HG03575 (cell line): ENCODE results near the gene ASB13.

Source experiments
- ATAC-seq: cut with Tn5 transposase; IDR thresholded peaks from one replicate; pipeline ENCODE4 v1.9.1; 2021; ENCODE audit not compliant: unreplicated experiment, insufficient number of reproducible peaks, low FRiP score; ENCODE audit errors: extremely low read depth

Gene ASB13

GRCh38 chr10:5650664-5651387 is 15.6 kb downstream of the ASB13 start:
- no peak for ATAC-seq

- no peak for ATAC-seq
Measured at GRCh38 chr10:5649746-5650145, 16.6 kb downstream of the ASB13 start.

GRCh38 chr10:5648494-5649457 is 17.6 kb downstream of the ASB13 start:
- no peak for ATAC-seq

- ATAC-seq: no peak
Measured at GRCh38 chr10:5647507-5648240, 18.7 kb downstream of the ASB13 start.

GRCh38 chr10:5645944-5646617 is 20.3 kb downstream of the ASB13 start:
- ATAC-seq: no peak

- ATAC-seq: no peak
Measured at GRCh38 chr10:5645375-5645774, 21.0 kb downstream of the ASB13 start.

GRCh38 chr10:5644930-5645329 is 21.5 kb downstream of the ASB13 start:
- no peak for ATAC-seq

- ATAC-seq: no peak
Measured at GRCh38 chr10:5643346-5644067, 22.9 kb downstream of the ASB13 start.

GRCh38 chr10:5641501-5641900 is 24.9 kb downstream of the ASB13 start:
- ATAC-seq: no peak

- ATAC-seq: no peak
Measured at GRCh38 chr10:5640501-5640900, 25.9 kb downstream of the ASB13 start.

- ATAC-seq: no peak
Measured at GRCh38 chr10:5640036-5640435, 26.4 kb downstream of the ASB13 start.

- ATAC-seq: no peak
Measured at GRCh38 chr10:5639066-5639465, 27.3 kb downstream of the ASB13 start.

- ATAC-seq: no peak
Measured at GRCh38 chr10:5638494-5638893, 27.9 kb downstream of the ASB13 start.

- ATAC-seq: no peak
Measured at GRCh38 chr10:5634918-5635317, 31.5 kb downstream of the ASB13 start.

- ATAC-seq: no peak
Measured at GRCh38 chr10:5633166-5633749, 33.1 kb downstream of the ASB13 start.

GRCh38 chr10:5632446-5632845 is 33.9 kb downstream of the ASB13 start:
- no peak for ATAC-seq

GRCh38 chr10:5631936-5632335 is 34.5 kb downstream of the ASB13 start:
- no peak for ATAC-seq

GRCh38 chr10:5630112-5630436 is 36.3 kb downstream of the ASB13 start:
- no peak for ATAC-seq
